Lung (tissue), 12 donors: ENCODE results near the gene DENND6B. TPM values are rescaled to one million over a fixed set of nuclear protein-coding genes. Genes with fewer than 3 reads are reported as not detected.

Source experiments
- ATAC-seq: fragments of 200-7000 bp; cut with Tn5 transposase; one replicate; pipeline ENCODE4 v1.9.1; 2020; ENCODE audit warnings: moderate number of reproducible peaks; ENCODE audit not compliant: insufficient read depth, low FRiP score
- DNase-seq, 3 donors: peaks; one replicate each; pipeline ENCODE4 v3.0.0-alpha.2; 2013 to 2017
- H3K27ac ChIP-seq, 2 donors: one replicate each; pipeline ENCODE4 v1.5.1; 2013; ENCODE audit warnings: mild to moderate bottlenecking in 2 of 2, moderate library complexity in 2 of 2, control low read depth in 1 of 2, inconsistent platforms in 1 of 2, low read depth in 1 of 2, low read length in 1 of 2
- H3K27me3 ChIP-seq, 3 donors: one replicate each; pipeline ENCODE4 v1.5.1; 2013; ENCODE audit warnings: low read length in 2 of 3; ENCODE audit not compliant: control insufficient read depth in 3 of 3, insufficient read depth in 3 of 3
- H3K36me3 ChIP-seq, 4 donors: one replicate each; pipeline ENCODE4 v1.5.1; 2013; ENCODE audit warnings: low read length in 4 of 4, mild to moderate bottlenecking in 1 of 4, moderate library complexity in 1 of 4; ENCODE audit not compliant: control insufficient read depth in 4 of 4, insufficient read depth in 4 of 4
- H3K4me1 ChIP-seq, 5 donors: one replicate each; pipeline ENCODE4 v1.5.1; 2013; ENCODE audit warnings: low read length in 5 of 5, mild to moderate bottlenecking in 2 of 5, moderate library complexity in 1 of 5; ENCODE audit not compliant: control insufficient read depth in 5 of 5, insufficient read depth in 5 of 5
- H3K4me3 ChIP-seq: one replicate; pipeline ENCODE4 v1.5.1; 2013; ENCODE audit warnings: mild to moderate bottlenecking, control low read depth, moderate library complexity
- H3K9ac ChIP-seq, 2 donors: one replicate each; pipeline ENCODE4 v1.5.1; 2013; ENCODE audit warnings: low read length in 2 of 2, control low read depth in 1 of 2; ENCODE audit not compliant: insufficient read depth in 1 of 2
- H3K9me3 ChIP-seq, 4 donors: one replicate each; pipeline ENCODE4 v1.5.1; 2013; ENCODE audit warnings: low read length in 3 of 4, mild to moderate bottlenecking in 1 of 4, moderate library complexity in 1 of 4; ENCODE audit not compliant: control insufficient read depth in 4 of 4, insufficient read depth in 3 of 4
- WGBS, 2 donors: extraction: QIAGEN DNeasy Blood & Tissue Kit; methylation state at CpG; one replicate each; pipeline ENCODE4 v1.1.7; 2013; 5-methylcytosine and 5-hydroxymethylcytosine counted together
- polyA plus RNA-seq, 2 donors: library from polyadenylated mRNA; stranded (reverse); fragments of 200-250 nt; gene quantifications; one replicate each; pipeline ENCODE4 v1.2.1, GENCODE V29; 2013
- total RNA-seq, 2 donors: library from RNA; depleted of rRNA in 1 of 2; stranded (reverse); fragments of >200 nt in 1 of 2; gene quantifications; one replicate each; pipeline ENCODE4 v1.2.1, GENCODE V29; 2014 to 2021
- TF ChIP-seq, protein P1 (sequence below): IDR thresholded peaks from 2 replicates; pipeline ENCODE4 v1.5.1; 2012; ENCODE audit warnings: mild to moderate bottlenecking; ENCODE audit errors: control extremely low read depth, extremely low read depth
- donor health status: control.
- donor health status: control.
- donor health status: Bipolar disorder and iron deficiency.
- donor health status: healthy.
- donor health status: DM: yes; HTN: yes; CAD: no.

The DENND6B gene
- total and polyA plus RNA-seq, 4 donors, result 8.0 to 26.0 (median 12.6) TPM

DNA sequence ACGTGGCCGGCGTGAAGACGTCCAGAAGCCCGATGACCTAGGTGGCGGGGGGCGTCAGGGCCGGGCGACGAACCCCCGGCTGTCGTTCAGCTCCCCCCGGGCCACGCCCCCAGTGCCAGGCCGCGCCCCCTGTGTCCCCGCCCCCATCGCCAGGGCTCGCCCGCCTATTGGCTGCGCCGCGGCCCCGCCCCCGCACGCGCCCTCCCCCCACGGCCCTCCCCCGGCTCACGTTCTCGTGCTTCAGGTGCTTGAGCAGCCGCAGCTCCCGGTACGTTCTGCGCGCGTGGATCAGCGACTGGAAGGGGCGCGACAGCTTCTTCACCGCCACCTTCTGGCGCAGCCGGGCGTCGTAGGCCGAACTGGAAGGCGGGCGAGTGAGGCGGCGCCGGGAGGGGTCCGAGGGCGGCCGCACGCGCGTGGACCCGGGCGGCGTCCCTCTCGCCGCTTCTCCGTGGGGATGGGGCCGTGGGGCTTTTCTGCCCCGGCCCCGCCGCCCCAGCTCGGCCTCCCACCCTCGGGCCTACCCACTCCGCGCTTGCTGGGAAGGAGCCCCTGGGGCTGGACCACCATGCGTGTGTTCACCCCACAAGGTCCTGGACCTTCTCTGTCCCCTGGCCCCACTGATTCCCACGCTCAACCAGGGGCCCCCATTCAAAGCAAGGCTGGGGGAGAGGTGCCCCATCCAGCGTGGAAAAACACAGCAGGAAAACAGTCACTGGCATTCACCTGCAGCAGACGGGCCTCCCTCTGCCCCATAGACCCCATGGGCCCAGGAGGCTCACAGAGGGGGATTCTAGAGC, 59.0 kb downstream of the DENND6B start:
- 19 to 37% methylated on average over 49 to 75 of the region's 75 CpGs for WGBS, 2 donors
- TF ChIP-seq, protein P1, sequence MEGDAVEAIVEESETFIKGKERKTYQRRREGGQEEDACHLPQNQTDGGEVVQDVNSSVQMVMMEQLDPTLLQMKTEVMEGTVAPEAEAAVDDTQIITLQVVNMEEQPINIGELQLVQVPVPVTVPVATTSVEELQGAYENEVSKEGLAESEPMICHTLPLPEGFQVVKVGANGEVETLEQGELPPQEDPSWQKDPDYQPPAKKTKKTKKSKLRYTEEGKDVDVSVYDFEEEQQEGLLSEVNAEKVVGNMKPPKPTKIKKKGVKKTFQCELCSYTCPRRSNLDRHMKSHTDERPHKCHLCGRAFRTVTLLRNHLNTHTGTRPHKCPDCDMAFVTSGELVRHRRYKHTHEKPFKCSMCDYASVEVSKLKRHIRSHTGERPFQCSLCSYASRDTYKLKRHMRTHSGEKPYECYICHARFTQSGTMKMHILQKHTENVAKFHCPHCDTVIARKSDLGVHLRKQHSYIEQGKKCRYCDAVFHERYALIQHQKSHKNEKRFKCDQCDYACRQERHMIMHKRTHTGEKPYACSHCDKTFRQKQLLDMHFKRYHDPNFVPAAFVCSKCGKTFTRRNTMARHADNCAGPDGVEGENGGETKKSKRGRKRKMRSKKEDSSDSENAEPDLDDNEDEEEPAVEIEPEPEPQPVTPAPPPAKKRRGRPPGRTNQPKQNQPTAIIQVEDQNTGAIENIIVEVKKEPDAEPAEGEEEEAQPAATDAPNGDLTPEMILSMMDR, result peak; percentile 7
- Histone ChIP-seq H3K36me3 (peaks cover 0 to 2% (median 0%) of the 10 kb centered on the region in 4 donors), H3K27ac (no peak overlapping the region), H3K4me3 (no peak overlapping the region), H3K9me3 (no peaks in the 10 kb centered on the region), H3K27me3 (no peaks in the 10 kb centered on the region), H3K4me1 (peaks cover 0 to 33% (median 18%) of the 10 kb centered on the region in 5 donors), H3K9ac (no peak overlapping the region)
- ATAC-seq, result no peak
- peak; percentile 27 to 60 (median 59) for DNase-seq

DNA sequence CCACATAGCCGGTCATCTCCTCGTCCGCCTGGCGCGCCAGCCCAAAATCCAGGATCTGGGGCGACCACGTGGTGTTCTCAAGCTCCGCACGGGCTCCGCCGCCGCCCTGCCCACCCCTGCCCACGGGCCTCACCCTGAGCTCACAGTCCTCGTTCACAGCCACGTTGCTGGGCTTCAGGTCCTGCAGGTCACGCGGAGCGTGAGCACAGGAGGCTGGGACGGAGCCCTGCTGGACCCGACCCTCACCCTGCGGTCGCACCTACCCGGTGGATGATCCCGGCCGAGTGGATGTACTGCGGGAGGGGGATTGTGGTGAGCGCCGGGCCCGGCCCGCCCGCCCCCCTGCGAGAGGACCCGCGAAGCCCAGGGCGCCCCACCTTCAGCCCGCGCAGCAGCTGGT, 59.8 kb downstream of the DENND6B start:
- Histone ChIP-seq H3K4me1 (peaks cover 0 to 31% (median 23%) of the 10 kb centered on the region in 5 donors), H3K9ac (no peak overlapping the region), H3K36me3 (peaks cover 0 to 2% (median 0%) of the 10 kb centered on the region in 4 donors), H3K4me3 (no peak overlapping the region), H3K27ac (no peak overlapping the region), H3K9me3 (no peaks in the 10 kb centered on the region), H3K27me3 (no peaks in the 10 kb centered on the region)
- WGBS, 2 donors, result 69 to 90% methylated on average over 37 of the region's 37 CpGs
- DNase-seq (no peak), ATAC-seq (no peak)
- TF ChIP-seq, protein P1, result no peak

DNA sequence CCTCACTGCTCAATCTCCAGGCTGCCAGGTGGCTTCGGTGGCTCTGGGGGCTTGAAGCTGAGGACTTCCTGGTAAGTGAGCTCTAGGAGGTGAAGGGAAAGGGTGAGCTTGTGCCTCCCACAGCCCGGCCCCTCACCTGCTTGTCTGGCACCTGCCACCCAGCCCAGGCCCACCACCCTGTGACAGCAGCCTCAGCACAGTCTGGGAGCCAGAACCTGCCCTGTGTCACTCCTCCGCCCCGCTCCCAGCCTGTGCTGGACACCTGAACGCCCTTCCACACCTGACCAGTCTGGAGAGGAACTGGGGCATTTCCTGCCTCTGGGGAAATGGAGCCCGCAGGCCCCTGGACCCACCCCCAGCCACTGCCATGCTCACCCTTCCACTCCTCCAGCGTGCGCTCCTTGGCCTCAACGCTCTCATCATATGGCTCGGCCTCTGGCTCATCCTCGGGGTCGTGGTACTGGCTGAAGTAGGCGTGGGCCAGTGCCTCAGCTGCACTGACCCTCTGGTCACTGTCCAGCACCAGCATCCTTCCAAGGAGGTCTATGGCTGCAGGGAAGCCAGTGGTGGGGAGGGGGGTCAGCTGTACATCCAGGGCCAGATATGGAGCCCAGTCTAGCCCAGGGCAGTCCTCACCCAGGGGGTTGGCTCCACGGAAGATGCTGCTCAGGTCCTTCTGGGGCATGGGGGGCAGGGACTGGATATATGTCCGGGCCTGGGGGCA, 61.7 kb downstream of the DENND6B start:
- DNase-seq (no peak), ATAC-seq (no peak)
- 84 to 91% methylated on average over 14 to 15 of the region's 15 CpGs for WGBS, 2 donors
- Histone ChIP-seq H3K36me3 (peaks cover 0 to 2% (median 0%) of the 10 kb centered on the region in 4 donors), H3K4me1 (peaks cover 0 to 28% (median 14%) of the 10 kb centered on the region in 5 donors), H3K27me3 (no peaks in the 10 kb centered on the region), H3K9me3 (no peaks in the 10 kb centered on the region), H3K9ac (no peak overlapping the region), H3K4me3 (no peak overlapping the region), H3K27ac (no peak overlapping the region)
- TF ChIP-seq, protein P1, result no peak
